ENCODE results near the gene PIK3CG.
"Not testable (repeated sequence)": the region's sequence is repeated elsewhere in the genome, so short reads cannot be mapped to it uniquely, and the experiment has no call there.

PIK3CG gene

DNA sequence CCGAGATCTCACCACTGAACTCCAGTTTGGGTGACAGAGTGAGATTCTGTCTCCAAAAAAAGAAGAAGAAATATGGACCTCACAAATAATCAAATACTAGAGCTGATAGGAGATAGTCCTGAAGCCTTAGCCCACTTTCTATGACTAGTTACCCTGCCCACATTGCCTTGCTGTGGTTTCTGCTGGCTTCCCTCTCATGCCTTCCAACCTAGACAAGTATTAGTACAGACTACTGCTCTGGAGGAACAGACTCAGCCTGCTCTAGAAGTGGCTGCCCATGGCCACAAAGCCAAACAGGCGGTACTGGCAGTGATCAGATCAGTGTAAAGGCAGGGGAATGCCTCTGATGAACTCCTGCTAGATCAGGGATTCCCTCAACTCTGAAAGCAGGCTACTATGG, 89.8 kb downstream of the PIK3CG start:
- H3K4me3 Mint-ChIP-seq, result no peak overlapping the region
- no peak for DNase-seq (ENCODE audit: low spot score)
- H3K36me3 Mint-ChIP-seq (ENCODE audit: low read depth), result no peaks in the 10 kb centered on the region
- H3K9me3 Mint-ChIP-seq, result no peaks in the 10 kb centered on the region
- no peak overlapping the region for H3K27ac Mint-ChIP-seq
- H3K4me1 Mint-ChIP-seq (ENCODE audit: low read depth), result no peaks in the 10 kb centered on the region
- H3K27me3 Mint-ChIP-seq (ENCODE audit: low read depth), result peaks cover 3% of the 10 kb centered on the region

DNA sequence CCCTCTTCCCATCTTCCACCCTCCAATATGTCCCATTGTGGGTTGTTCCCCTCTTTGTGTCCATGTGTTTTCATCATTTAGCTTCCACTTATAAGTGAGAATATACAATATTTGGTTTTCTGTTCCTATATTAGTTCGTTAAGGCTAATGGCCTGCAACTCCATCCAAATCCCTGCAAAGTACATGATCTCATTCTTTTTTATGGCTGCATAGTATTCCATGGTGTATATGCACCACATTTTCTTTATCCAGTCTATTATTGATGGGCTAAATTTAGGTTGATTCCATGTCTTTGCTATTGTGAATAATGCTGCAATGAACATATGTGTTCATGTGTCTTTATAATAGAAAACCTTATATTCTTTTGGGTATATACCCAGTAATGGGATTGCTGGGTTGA, 90.8 kb downstream of the PIK3CG start:
- H3K27ac Mint-ChIP-seq; H3K27me3 Mint-ChIP-seq (ENCODE audit: low read depth); H3K9me3 Mint-ChIP-seq; H3K4me3 Mint-ChIP-seq; DNase-seq (ENCODE audit: low spot score); H3K36me3 Mint-ChIP-seq (ENCODE audit: low read depth); H3K4me1 Mint-ChIP-seq (ENCODE audit: low read depth): not testable (repeated sequence)

Measured in T-helper 2 cell treated with Interferon-gamma antibody and Interleukin-4, amounts not matched to agents 5 μg/mL and 100 μg/mL, for 36 hours (primary cell).